ENCODE results near the gene SHE. TPM values are rescaled to one million over a fixed set of nuclear protein-coding genes. Genes with fewer than 3 reads are reported as not detected.

SHE gene
- total RNA-seq, 2 donors from 2014 or later: 2.6 to 4.2 TPM

DNA sequence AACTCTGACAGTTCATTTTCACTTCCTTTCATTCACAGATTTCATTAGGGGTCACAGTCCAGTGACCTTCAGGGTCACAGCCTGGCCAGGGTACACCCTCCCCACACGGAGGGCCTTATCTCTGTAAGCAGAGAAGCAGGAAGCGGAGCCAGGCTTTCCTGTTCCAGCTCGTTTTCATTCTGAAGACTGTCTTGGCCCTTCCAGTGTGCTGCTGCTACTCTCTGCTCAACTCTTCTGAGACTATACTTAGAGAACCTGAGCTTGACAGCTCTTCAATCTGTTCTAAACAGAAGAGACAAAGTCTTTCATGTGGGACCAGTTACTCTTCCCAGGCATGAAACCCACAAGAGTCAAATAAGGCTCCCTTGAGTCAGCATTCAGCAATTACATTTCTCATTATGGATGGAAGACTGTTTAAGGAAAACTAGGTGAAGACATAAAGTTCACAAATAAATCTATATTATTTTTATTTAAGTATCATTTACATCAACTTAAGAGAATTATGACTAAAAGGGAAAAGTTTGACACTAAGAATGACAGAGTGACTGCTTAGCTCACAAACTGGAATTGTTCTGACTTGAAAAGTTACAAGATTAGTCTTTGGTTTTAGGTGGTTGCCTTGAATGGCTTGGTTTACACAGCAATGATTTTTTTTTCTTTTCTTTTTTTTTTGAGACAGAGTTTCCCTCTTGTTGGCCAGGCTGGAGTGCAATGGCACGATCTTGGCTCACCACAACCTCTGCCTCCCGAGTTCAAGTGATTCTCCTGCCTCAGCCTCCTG lies 5.0 kb downstream of the SHE start:
- 37 to 44% methylated on average over 5 of the region's 5 CpGs for WGBS, 2 donors
- H3K4me3 ChIP-seq: no peak overlapping the region
- intact Hi-C loops (cut with DNase I): no loop called here
- DNase-seq (peak in 2 of 4 donors; percentile 10 to 24), ATAC-seq (peak; percentile 45)
- no peak overlapping the region for H3K27ac ChIP-seq
- H3K4me1 ChIP-seq: peaks cover 12% of the 10 kb centered on the region
- peaks cover 0 to 20% of the 10 kb centered on the region in 2 donors for H3K27me3 ChIP-seq
- H3K9me3 ChIP-seq: no peaks in the 10 kb centered on the region
- no peaks in the 10 kb centered on the region for H3K36me3 ChIP-seq (replicated peaks in 1 of 2; ENCODE audit: insufficient read depth in 1 of 2, low read depth in 2 of 2)
- no peak for TF ChIP-seq POLR2A (IDR thresholded peaks at IDR 0.05)
- TF ChIP-seq CTCF (IDR thresholded peaks at IDR 0.05): no peak

DNA sequence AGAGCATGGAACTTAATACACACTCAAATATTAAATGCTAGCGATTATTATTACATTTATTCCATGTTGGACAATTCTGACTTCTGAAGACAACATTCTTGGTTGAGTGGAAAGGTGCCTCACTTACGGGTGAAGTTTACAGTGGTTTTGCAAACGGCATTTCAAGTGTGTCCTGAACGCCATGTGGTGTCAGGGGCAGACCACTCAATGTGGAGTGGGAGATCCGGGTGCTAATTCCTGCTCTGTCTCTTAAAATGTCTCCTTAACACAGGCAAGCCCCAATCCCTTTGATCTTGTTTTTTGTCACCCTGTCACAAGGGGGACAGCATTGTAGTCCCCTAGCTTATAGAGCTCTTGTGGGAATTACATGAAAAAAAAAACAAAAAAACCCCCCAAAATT lies 5.8 kb downstream of the SHE start:
- intact Hi-C loops (cut with DNase I): no loop called here
- Histone ChIP-seq H3K9me3 (no peaks in the 10 kb centered on the region), H3K4me3 (no peak overlapping the region), H3K4me1 (peaks cover 3% of the 10 kb centered on the region), H3K27me3 (peaks cover 0 to 11% of the 10 kb centered on the region in 2 donors), H3K27ac (no peak overlapping the region), H3K36me3 (replicated peaks in 1 of 2; ENCODE audit: insufficient read depth in 1 of 2, low read depth in 2 of 2) (no peaks in the 10 kb centered on the region)
- TF ChIP-seq POLR2A (IDR thresholded peaks at IDR 0.05) (no peak), CTCF (IDR thresholded peaks at IDR 0.05) (no peak)
- 76 to 83% methylated on average over 5 of the region's 5 CpGs for WGBS, 2 donors
- no peak for ATAC-seq
- DNase-seq: no peak

DNA sequence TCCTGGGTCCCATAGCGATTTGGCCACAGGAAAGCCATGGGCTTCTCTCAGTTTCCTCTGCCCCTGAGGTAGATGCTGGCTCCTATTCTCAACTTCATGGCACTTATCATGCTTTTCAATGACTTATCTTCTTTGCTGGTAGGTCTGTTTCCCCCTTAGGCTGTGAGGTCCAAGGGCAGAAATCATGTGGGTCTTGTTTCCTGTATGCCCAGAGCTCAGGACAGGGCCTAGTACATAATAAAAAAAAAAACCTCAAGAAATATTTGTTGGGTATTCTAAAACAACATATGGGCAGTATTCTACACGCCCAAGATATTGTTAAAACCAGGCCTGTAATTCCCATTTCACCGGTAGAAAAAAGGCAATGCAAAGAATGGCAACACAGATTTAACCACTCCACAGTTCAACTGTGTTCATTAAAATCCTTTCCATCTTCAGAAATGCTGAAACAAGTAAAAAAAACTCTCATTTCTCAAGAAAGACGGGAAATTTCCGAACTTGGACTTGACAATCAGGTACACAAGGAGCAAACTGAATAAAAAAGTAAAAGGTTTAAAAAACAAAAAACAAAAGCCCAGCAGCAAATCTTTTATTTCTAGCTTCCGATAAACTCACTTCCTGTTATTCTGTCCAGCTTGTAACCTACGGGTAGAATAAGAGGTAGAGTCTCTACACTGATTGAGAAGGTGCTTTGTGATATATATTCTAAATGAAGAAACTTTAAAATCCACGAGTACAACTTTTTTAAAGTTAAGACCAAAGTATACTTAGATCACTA lies 6.5 kb downstream of the SHE start:
- H3K9me3 ChIP-seq: no peaks in the 10 kb centered on the region
- no peak overlapping the region for H3K4me3 ChIP-seq
- DNase-seq: no peak
- no peak overlapping the region for H3K27ac ChIP-seq
- ATAC-seq: no peak
- TF ChIP-seq CTCF (IDR thresholded peaks at IDR 0.05): no peak
- no peak for TF ChIP-seq POLR2A (IDR thresholded peaks at IDR 0.05)
- no peaks in the 10 kb centered on the region for H3K4me1 ChIP-seq
- intact Hi-C loops (cut with DNase I): no loop called here
- no peaks in the 10 kb centered on the region for H3K36me3 ChIP-seq (replicated peaks in 1 of 2; ENCODE audit: insufficient read depth in 1 of 2, low read depth in 2 of 2)
- 71 to 72% methylated on average over 8 of the region's 8 CpGs for whole genome bisulfite sequencing, 2 donors
- peaks cover 0 to 5% of the 10 kb centered on the region in 2 donors for H3K27me3 ChIP-seq

- ATAC-seq (peak; percentile 52), DNase-seq (peak in 2 of 4 donors; percentile 13 to 44)
- Histone ChIP-seq H3K4me1 (no peaks in the 10 kb centered on the region), H3K36me3 (replicated peaks in 1 of 2; ENCODE audit: insufficient read depth in 1 of 2, low read depth in 2 of 2) (no peaks in the 10 kb centered on the region), H3K27me3 (no peaks in the 10 kb centered on the region), H3K4me3 (no peak overlapping the region), H3K9me3 (no peaks in the 10 kb centered on the region), H3K27ac (no peak overlapping the region)
- intact Hi-C loops (cut with DNase I): no loop called here
- peak in 1 of 3 donors; percentile 11 for TF ChIP-seq POLR2A (IDR thresholded peaks at IDR 0.05)
- TF ChIP-seq CTCF (IDR thresholded peaks at IDR 0.05): peak in 1 of 7 experiments; percentile 9
- 46 to 51% methylated on average over 7 to 8 of the region's 8 CpGs for WGBS, 2 donors
Measured at GRCh38 chr1:154493276-154493675, 8.9 kb downstream of the SHE start.

All from body of pancreas (tissue), 4 donors.